Measurements from ENCODE around the gene MORN1.

MORN1 gene

DNA sequence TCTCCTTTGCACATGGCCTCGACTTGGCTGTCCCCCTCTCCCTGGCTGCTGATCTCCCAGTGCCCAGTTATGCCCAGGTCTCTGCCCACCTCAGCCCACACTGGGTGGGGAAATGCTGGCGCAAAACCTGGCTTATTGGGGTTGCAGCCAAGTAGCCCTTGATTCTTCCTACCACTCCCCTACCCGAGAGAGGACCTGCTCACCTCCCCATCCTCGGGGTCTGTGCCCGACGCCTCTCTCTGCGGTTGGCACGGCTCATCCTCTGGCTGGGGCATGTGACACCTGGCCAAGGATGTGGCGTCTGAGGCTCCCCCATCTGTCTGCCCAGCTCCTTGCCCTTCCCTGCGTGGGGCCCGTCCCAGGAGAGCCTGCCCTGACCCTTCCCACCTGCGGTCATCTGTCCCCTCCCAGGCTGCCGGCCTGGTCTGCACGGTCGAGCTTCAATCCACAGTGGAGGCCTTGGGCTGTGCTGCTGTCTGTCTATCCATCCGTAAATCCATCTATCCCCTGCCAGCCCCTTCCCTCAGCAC lies 27.5 kb upstream of the MORN1 start:
- DNase-seq: no peak

GRCh38 chr1:2417833-2418225 lies 26.5 kb upstream of the MORN1 start:
- no peak for DNase-seq

DNA sequence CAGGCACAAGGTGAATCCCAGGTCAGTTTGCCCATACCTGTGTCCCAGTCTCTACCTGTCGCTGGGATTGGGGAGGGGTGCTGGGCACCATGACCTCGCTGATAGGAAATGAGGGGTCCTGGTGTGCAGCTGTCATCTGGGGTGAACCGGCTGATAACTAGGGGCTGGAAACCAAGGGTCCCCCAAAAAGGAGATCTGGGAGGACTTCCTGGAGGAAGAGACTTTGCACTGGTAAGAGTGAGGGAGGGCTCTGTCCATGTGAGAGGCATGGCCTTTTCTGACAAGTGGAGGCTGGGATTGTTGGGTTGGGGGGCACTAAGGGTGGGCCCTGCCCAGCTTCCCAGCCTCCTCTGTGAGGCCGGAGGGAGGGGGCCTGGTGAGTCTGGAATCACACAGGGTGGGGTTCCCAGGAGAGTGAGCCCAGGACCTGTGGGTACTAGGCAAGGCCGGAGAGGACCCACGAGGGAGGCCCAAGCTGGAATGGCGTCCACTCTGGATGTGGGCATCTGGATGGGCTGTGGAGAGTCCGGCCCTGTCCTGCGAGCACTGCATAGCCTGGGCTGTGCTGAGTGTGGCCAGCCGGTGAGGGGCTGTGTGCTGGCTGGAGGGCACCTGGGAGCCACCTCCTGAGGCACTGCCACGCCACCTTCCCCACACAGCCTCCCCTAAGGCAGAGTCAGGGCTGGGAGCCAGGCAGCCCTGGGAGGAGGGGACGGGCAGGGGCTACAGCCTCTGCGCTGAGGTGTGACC lies 25.9 kb upstream of the MORN1 start:
- DNase-seq: no peak

DNA sequence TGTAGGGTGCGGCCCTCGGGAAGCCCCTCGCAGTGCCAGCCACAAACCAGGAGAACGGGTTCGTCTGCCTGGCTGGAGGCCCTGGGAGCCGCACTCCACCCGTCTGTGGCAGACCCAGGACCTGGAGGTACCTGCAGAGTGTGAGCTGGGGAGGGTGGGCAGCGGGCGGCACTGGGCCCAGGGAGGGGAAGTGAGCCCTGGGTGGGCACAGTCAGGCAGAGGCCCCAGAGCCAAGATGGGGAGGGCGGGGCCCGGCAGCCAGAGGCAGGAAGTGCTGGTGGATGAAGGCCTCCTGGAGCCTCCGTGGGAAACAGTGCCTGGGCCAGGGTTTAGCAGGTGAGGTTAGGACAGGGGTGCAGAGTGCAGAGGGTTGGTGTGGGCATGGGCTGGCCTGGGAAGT lies 25.0 kb upstream of the MORN1 start:
- DNase-seq: peak; percentile 77

GRCh38 chr1:2415801-2416208 lies 24.5 kb upstream of the MORN1 start:
- DNase-seq: peak; percentile 81

DNA sequence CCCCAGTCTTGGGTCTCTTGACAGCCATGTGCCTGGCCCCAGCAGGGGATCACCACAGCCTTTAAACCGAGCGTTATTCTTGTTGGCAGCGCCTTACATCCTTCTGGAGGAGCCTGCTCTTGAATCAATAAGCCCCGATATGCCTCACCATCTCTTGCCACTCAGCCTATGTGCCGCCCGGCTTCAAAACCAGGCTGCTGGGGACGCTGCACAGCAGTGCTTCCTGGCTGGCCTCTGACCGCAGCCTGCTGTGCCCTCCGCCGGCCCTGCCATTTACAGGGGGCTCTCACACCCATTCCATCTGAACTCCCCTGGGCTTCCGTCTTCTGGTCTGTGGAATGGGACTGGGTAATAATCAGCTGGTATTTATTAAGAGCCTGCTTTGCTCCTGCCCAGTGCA lies 24.0 kb upstream of the MORN1 start:
- DNase-seq: no peak

DNA sequence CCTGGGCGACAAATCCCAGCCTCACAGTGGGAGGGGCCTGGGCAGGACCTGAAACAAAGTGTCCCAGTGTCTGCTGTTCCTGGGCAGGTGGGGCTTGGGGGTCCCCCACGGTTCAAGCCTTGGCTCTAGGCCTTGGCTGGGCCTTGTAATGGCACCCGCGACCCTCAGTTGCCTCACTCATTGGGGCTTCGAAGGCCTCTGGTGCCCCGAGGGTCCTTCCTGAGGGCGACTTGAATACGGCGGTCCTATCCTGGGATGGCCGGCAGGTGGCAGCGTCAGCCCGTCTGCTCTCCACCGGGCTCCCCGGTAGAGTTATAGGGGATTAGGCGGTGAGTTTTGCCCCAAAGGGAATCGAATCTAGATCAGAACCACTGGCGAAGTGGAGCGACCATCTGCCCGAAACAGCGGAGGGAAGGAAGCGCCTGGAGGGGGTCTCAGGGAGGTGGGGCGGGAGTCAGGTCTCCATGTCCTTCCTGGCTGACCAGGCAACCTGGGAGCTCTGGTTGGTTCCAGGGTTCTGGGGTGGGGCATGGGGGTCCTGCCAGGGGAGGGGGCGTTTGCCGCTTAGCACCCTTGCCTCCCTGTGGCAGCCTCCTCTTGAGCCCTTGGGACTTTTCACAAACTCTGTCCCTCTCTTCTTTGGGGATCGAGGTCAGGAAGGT lies 23.1 kb upstream of the MORN1 start:
- peak; percentile 93 for DNase-seq

GRCh38 chr1:2413495-2414296 lies 22.3 kb upstream of the MORN1 start:
- DNase-seq: peak; percentile 70

- no peak for DNase-seq
Measured at GRCh38 chr1:2412773-2413494, 21.6 kb upstream of the MORN1 start.

GRCh38 chr1:2412395-2412772 lies 21.0 kb upstream of the MORN1 start, which contains the start of gene PEX10:
TSS of gene PEX10 (minus strand) at chr1:2412564. CDS start at chr1:2412502, 62 bp downstream.
- DNase-seq: peak; percentile 100

- DNase-seq: no peak
Measured at GRCh38 chr1:2411801-2412394, 20.5 kb upstream of the MORN1 start.

GRCh38 chr1:2409745-2410144 lies 18.4 kb upstream of the MORN1 start:
- no peak for DNase-seq

- no peak for DNase-seq
Measured at GRCh38 chr1:2408859-2409276, 17.5 kb upstream of the MORN1 start.

DNA sequence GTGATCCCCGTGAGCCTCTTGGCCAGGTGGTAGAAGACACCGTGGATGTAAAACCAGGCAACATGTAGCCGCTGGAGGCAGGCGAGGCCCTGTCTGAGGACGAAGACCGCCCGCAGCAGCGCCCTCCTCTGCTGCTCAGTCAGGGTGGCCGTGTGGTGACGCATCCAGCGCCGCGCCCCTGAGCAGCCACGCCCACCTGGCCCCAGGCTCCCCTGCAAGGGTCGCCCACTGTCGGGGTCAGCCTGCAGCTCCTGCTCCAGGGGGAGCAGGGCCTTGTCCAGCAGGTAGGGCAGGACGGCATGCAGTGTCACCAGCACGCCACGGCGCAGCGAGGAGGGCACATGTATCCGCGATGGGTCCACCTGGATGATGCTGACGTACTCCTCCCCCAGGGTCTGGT lies 17.1 kb upstream of the MORN1 start:
- no peak for DNase-seq

DNA sequence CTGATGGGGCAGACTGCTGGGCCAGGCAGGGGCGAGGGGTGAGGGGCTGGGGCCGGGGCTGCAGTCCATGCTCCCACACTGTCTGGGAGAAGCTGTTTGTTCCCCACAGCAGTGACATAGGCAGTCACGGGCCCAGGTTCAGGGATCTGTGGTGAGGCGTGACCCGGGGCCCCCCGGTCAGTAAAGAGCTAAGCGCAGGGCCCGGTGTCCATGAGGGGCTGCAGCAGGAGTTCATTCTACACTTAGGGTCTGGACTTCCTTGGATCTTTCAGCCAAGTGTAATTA lies 16.6 kb upstream of the MORN1 start:
- no peak for DNase-seq

GRCh38 chr1:2407166-2407990 lies 16.0 kb upstream of the MORN1 start:
- no peak for DNase-seq

DNA sequence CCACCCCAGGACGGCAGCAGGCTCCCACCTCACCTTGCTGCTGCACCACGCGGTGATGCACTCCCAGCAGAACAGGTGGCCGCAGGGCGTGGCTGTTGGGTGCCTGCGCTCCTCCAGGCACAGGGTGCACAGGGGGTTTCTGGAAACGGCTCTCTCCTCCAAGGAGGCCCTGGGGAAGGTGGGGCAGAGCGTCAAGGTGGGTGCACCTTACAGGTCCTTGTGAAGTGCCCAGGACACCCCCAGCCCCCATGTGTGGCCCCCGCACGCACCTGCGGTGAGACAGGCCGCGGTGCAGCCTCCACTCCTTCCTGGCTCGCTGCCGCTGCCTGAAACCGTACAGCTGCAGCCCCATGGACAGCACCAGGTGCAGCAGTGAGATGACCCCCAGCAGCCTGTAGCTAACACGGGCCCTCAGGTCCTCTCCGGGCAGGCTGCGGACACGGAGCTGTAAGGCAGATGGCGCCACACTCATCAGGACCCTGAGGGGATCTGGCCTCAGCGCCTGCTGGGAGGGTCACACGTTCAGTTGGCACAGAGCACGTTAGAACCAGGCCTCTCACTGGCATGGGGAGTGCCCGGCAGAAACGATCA lies 15.2 kb upstream of the MORN1 start:
- no peak for DNase-seq

GRCh38 chr1:2405588-2406295 lies 14.4 kb upstream of the MORN1 start:
- no peak for DNase-seq

DNA sequence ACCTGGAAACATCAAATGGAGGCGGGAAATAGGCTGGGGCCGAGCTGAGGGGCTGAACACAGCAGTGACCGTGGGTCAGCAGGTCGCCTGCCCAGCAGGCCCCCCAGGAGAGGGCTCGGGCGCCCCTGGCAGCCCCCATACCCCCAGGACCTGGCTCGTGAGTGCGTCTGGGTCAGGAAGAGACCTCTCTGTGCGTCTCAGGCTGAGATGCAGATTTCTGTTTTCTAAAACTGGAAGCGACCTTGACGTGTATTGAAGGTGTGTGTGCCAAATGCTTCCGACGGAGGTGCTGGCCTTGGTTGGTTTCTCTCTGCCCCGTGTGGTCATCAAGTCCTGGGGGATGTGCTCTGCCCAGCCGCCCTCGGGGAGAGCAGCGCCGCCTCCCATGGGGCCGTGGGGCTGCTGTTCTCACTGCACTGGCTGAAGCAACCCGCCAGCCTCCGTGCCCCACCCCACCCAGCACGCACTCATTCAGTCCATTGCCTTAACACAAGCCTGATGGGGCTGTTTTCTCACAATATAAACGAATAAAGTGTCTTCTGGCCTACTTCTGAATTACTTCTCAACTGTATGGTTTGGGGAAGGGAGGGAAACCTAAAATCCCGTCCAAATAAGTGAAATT lies 13.6 kb upstream of the MORN1 start:
- no peak for DNase-seq

Data from activated effector memory CD4-positive, alpha-beta T cell treated with anti-CD3 and anti-CD28 coated beads, Interleukin-2, amount 50 U/mL, for 16 hours (primary cell).